Loucy (cell line): Measurements from ENCODE around the gene LPP.

Experiments
- CTCF ChIP-seq: fragments of 200-600 bp; sonication (generic); conservative IDR thresholded peaks from 2 replicates; pipeline ENCODE4 v1.5.1; 2014; ENCODE audit warnings: mild to moderate bottlenecking, antibody characterized with exemption, low read length
- EZH2phosphoT487 ChIP-seq: fragments of 200-600 bp; IDR thresholded peaks from 2 replicates; pipeline ENCODE4 v1.6.1; 2018; ENCODE audit warnings: antibody characterized with exemption, mild to moderate bottlenecking, moderate library complexity, borderline replicate concordance

GRCh38 chr3:188271226-188271914 is 117.4 kb downstream of the LPP start:
- TF ChIP-seq CTCF: no peak
- no peak for TF ChIP-seq EZH2phosphoT487
